GM21381 (cell line): ENCODE data around the gene TTLL5.

ENCODE experiments used
- ATAC-seq: cut with Tn5 transposase; IDR thresholded peaks from one replicate; pipeline ENCODE4 v1.9.1; 2021; ENCODE audit warnings: mild to moderate bottlenecking, moderate library complexity; ENCODE audit not compliant: unreplicated experiment

The TTLL5 gene

GRCh38 chr14:75734854-75735253 lies 73.8 kb downstream of the TTLL5 start:
- ATAC-seq, result no peak

- ATAC-seq, result no peak
Measured at GRCh38 chr14:75736845-75737485, 75.9 kb downstream of the TTLL5 start.

- no peak for ATAC-seq
Measured at GRCh38 chr14:75738192-75738591, 77.1 kb downstream of the TTLL5 start.

- ATAC-seq, result no peak
Measured at GRCh38 chr14:75742867-75743266, 81.8 kb downstream of the TTLL5 start.

- ATAC-seq, result no peak
Measured at GRCh38 chr14:75747899-75748298, 86.9 kb downstream of the TTLL5 start.

- no peak for ATAC-seq
Measured at GRCh38 chr14:75748336-75748735, 87.3 kb downstream of the TTLL5 start.

- no peak for ATAC-seq
Measured at GRCh38 chr14:75751296-75751695, 90.2 kb downstream of the TTLL5 start.

GRCh38 chr14:75752086-75752485 lies 91.0 kb downstream of the TTLL5 start:
- no peak for ATAC-seq

- ATAC-seq, result no peak
Measured at GRCh38 chr14:75752907-75753594, 92.0 kb downstream of the TTLL5 start.

GRCh38 chr14:75753696-75754095 lies 92.7 kb downstream of the TTLL5 start:
- no peak for ATAC-seq

- ATAC-seq, result no peak
Measured at GRCh38 chr14:75757644-75758402, 96.8 kb downstream of the TTLL5 start.

- ATAC-seq, result no peak
Measured at GRCh38 chr14:75764020-75764419, 103.0 kb downstream of the TTLL5 start.

- no peak for ATAC-seq
Measured at GRCh38 chr14:75769047-75769685, 108.1 kb downstream of the TTLL5 start.

GRCh38 chr14:75770635-75771034 lies 109.6 kb downstream of the TTLL5 start:
- no peak for ATAC-seq

- no peak for ATAC-seq
Measured at GRCh38 chr14:75771595-75771994, 110.5 kb downstream of the TTLL5 start.

GRCh38 chr14:75773046-75773445 lies 112.0 kb downstream of the TTLL5 start:
- ATAC-seq, result no peak

GRCh38 chr14:75781096-75781495 lies 120.0 kb downstream of the TTLL5 start:
- no peak for ATAC-seq

- no peak for ATAC-seq
Measured at GRCh38 chr14:75783184-75783583, 122.1 kb downstream of the TTLL5 start.

- ATAC-seq, result no peak
Measured at GRCh38 chr14:75783602-75784313, 122.7 kb downstream of the TTLL5 start.

- no peak for ATAC-seq
Measured at GRCh38 chr14:75784314-75784686, 123.3 kb downstream of the TTLL5 start.

GRCh38 chr14:75793806-75794205 lies 132.8 kb downstream of the TTLL5 start:
- ATAC-seq, result no peak
